ENCODE measurements around the gene TMEM232.
"Not testable (repeated sequence)": the region's sequence is repeated elsewhere in the genome, so short reads cannot be mapped to it uniquely, and the experiment has no call there.

TMEM232 gene

DNA sequence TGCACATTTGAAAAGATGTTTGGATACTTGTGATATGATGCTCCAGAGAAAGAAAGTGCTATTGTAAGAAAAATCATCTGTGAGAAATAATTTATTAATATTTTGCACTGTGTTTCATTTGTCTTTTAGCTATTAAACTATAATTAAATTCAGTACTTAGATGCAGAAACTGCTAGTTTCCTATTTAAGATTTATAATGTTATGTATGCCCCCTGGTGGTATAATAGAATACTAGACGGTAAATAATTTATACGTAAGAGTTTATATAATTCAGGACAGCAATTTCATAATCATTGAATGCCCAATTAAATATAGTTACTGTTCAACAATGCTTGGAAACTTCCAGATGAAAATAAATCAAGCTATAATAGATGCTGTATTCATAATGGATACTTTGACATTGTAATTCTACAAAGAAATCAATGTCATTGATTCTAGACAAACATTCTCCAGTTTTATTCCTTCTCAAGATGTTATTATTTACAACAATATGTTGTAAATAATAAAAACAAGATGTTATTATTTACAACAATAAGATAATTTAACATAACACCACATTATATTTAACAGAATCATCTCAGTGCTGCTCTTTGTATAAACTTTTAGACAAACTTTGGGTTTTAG is 101.0 kb downstream of the TMEM232 start:
- DNase-seq (ENCODE audit: low read depth in 2 of 2, low spot score in 1 of 2), result no peak

GRCh38 chr5:110623874-110624273 is 102.6 kb downstream of the TMEM232 start:
- no peak for DNase-seq (ENCODE audit: low read depth in 2 of 2, low spot score in 1 of 2)

DNA sequence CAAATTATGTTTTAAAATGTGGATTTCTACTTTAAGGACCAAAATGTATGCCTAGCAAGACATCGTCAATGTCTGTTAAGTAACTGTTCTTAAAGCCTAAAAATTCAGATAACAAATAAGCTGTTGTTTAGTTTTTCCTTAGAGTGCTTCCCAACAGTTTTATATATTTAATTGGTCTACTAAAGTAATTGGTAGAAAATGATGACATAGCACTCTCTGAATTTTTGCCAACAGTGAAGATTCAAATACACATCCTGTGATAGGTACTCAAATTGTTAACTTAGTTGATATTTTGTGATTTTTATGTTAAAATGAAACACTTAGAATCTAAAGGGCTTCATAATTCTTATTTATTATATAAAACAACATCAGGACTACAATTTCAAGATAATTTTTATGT is 107.5 kb downstream of the TMEM232 start:
- no peak for DNase-seq (ENCODE audit: low read depth in 2 of 2, low spot score in 1 of 2)

DNA sequence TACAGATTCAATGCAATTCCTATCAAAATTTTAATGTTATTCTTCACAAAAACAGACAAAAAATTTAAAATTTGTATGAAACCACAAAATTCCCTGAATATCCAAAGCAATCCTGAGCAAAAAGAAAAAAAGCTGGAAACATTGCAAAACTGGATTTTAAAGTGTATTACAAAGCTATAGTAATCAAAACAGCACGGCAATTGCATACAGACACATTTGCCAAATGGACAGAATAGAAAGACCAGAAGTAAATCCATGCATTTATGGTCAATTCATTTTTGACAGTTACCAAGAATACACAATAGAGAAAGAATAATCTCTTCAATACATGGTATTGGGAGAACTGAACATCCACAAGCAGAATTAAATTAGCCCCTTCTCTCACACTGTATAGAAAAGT is 110.5 kb downstream of the TMEM232 start:
- DNase-seq (ENCODE audit: low read depth in 2 of 2, low spot score in 1 of 2), result no peak

GRCh38 chr5:110612794-110613247 is 113.7 kb downstream of the TMEM232 start:
- no peak for DNase-seq (ENCODE audit: low read depth in 2 of 2, low spot score in 1 of 2)

- no peak for DNase-seq (ENCODE audit: low read depth in 2 of 2, low spot score in 1 of 2)
Observed at GRCh38 chr5:110611817-110612216, 114.7 kb downstream of the TMEM232 start.

GRCh38 chr5:110594866-110595265 is 131.6 kb downstream of the TMEM232 start:
- DNase-seq (ENCODE audit: low read depth in 2 of 2, low spot score in 1 of 2), result no peak

GRCh38 chr5:110590187-110590586 is 136.3 kb downstream of the TMEM232 start:
- DNase-seq (ENCODE audit: low read depth in 2 of 2, low spot score in 1 of 2), result no peak

DNA sequence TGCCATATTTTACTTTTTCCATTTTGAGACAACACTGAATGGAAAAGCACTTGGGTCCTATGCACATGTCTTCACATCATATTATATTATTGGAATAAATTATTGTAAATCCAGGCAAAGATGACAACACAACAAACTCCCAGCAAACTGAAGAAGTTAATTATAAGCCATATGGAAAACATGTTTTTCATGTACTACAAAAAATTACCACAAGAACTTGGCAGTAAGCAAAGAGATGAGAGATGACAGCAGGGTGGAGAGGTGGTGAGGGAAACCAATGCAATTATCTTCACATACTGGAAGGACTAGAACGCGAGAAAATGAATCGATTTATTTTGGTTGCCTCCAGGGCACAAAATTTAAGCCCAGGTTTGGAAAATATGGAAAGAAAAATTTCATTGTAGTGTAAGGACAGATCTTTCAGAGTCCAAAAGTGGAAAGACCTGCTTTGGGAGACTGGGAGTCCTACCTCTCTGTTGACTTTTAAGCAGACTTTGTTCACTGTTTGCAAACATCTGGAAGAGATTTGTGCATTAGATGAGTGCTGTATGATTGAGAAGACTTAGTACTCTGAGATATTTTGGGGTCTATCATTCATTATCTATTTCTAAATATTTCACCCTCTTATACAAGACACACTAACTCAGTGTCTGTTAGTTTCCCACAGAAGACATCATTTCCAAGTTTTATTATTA is 138.0 kb downstream of the TMEM232 start:
- no peak for DNase-seq (ENCODE audit: low read depth in 2 of 2, low spot score in 1 of 2)

- no peak for DNase-seq (ENCODE audit: low read depth in 2 of 2, low spot score in 1 of 2)
Observed at GRCh38 chr5:110580625-110581024, 145.8 kb downstream of the TMEM232 start.

- no peak for DNase-seq (ENCODE audit: low read depth in 2 of 2, low spot score in 1 of 2)
Observed at GRCh38 chr5:110572729-110573128, 153.7 kb downstream of the TMEM232 start.

DNA sequence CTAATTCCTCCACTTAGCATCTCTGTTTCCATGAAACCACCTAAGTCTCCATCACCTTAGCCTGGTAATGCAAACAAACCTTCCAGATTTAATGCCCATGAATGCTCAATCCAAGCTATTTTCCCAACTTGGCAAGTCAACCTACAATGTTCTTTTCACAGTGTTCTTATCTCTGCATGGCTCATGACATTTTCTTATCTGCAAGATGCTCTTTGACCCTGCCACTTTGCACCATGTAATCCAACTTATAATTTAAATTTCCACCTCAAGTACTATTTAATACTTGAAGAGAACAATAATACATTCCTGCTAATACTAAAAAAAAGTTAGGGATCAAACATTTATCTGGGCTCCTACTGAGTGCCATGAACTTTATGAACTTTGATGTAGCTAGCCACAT is 164.3 kb downstream of the TMEM232 start:
- no peak for DNase-seq (ENCODE audit: low read depth in 2 of 2, low spot score in 1 of 2)

DNA sequence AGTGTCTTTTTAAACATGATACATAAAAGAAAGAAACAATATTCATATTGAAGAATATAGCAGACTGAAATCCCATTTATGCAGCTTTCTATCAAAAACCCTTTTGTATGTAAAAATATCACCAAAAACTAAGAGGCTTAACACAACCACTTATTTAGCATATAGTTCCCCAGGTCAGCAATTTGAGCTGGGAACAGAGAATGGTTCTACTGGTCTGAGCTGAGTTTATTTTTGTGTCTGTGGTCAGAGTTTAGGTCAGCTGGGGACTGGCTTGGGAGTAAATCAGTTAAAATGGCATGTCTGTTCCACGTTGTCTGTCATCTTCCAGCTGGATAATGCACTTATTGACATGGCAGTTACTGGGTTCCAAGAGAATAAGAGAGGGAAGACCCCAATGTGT is 165.0 kb downstream of the TMEM232 start:
- DNase-seq (ENCODE audit: low read depth in 2 of 2, low spot score in 1 of 2), result no peak

DNA sequence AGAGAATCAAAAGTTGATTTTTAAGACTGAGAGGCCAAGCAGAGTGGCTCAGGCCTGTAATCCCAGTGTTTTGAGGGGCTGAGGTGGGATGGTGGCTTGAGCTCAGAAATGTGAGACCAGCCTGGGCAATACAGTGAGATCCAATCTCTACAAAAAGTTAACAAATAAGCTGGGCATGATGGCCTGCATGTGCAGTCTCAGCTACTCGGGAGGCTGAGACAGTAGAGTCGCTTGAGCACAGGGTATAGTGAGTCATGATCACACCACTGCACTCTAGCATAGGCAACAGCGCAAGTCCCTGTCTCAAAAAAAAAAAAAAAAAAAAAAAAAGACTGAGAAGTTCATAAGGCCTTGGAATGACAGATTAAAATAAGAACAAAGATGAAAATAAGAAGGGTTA is 177.2 kb downstream of the TMEM232 start:
- no peak for DNase-seq (ENCODE audit: low read depth in 2 of 2, low spot score in 1 of 2)

DNA sequence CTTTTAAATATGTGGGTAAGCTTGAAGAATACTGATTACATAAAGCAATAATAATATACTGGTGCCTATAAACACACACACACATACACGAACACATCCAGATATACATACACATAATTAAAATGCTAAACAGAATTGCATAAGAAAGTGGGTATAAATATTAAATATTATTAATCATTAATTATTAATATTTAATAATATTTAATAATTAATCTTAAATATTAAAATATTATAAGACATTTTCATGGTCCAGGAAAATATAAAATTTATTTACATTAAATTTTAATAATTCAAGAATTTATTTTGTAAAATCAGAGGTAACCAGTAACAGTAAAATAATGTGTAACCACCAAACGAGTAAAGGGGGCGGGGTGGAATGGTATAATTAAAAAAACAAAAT is 178.3 kb downstream of the TMEM232 start:
- DNase-seq (ENCODE audit: low read depth in 2 of 2, low spot score in 1 of 2), result no peak

GRCh38 chr5:110547495-110547894 is 179.0 kb downstream of the TMEM232 start:
- no peak for DNase-seq (ENCODE audit: low read depth in 2 of 2, low spot score in 1 of 2)

DNA sequence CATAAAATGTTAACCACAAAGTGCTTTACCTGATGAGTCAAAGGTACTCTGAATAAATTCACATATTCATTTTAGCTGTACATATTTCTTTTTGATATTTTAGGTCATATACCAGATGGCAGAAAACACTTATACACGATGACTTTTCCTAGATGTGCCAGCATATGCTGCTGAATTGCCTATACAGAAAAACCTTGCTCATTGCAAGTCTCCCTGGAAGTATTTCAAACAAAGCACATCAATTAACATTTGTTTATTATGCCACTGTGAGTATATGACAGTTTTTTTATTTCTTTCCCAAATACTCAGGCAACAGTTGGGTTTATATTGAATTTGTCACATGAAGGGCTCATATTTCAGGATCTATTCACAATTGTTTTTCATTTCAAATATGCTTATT is 180.8 kb downstream of the TMEM232 start:
- no peak for DNase-seq (ENCODE audit: low read depth in 2 of 2, low spot score in 1 of 2)

- no peak for DNase-seq (ENCODE audit: low read depth in 2 of 2, low spot score in 1 of 2)
Observed at GRCh38 chr5:110544603-110545002, 181.9 kb downstream of the TMEM232 start.

- DNase-seq (ENCODE audit: low read depth in 2 of 2, low spot score in 1 of 2), result no peak
Observed at GRCh38 chr5:110542949-110543348, 183.5 kb downstream of the TMEM232 start.

- no peak for DNase-seq (ENCODE audit: low read depth in 2 of 2, low spot score in 1 of 2)
Observed at GRCh38 chr5:110536120-110537115, 190.1 kb downstream of the TMEM232 start.

- not testable (repeated sequence) for DNase-seq (ENCODE audit: low read depth in 2 of 2, low spot score in 1 of 2)
Observed at GRCh38 chr5:110535146-110535545, 191.3 kb downstream of the TMEM232 start.

DNA sequence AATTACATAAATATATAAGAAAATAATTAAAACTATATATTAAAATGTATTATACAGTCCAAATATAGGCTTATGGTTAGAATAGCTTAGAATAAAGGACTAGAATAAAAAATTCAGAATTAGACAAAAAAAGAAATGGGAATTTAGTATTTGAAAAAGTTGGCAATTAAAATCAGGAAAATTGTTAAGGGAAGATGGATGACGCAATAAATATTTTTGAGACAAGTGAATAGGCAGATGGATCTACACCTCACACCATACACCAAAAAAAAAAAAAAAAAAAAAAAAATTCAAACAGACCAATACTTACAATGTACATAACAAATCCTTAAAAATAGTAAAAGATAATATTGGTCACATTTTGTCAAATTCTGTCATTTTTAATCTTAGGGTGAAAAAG is 200.7 kb downstream of the TMEM232 start:
- DNase-seq (ENCODE audit: low read depth in 2 of 2, low spot score in 1 of 2), result no peak

All from stimulated activated CD8-positive, alpha-beta memory T cell treated with anti-CD3 and anti-CD28 coated beads, Interleukin-4, amount 100 ng/mL, for 1 hour (primary cell).